HG03520 (cell line): Measurements from ENCODE around the gene EPHB1.
"Not testable (repeated sequence)": the region's sequence is repeated elsewhere in the genome, so short reads cannot be mapped to it uniquely, and the experiment has no call there.

Experiments
- ATAC-seq: cut with Tn5 transposase; IDR thresholded peaks from one replicate; pipeline ENCODE4 v1.9.1; 2021; ENCODE audit warnings: mild to moderate bottlenecking, moderate library complexity; ENCODE audit not compliant: unreplicated experiment

Gene EPHB1

GRCh38 chr3:134991472-134992010, 196.5 kb downstream of the EPHB1 start:
- ATAC-seq, result no peak

- no peak for ATAC-seq
Observed at GRCh38 chr3:134992180-134992579, 197.1 kb downstream of the EPHB1 start.

- ATAC-seq, result no peak
Observed at GRCh38 chr3:134992586-134992985, 197.5 kb downstream of the EPHB1 start.

- ATAC-seq, result no peak
Observed at GRCh38 chr3:134993011-134993410, 198.0 kb downstream of the EPHB1 start.

GRCh38 chr3:134998158-134998557, 203.1 kb downstream of the EPHB1 start:
- ATAC-seq, result no peak

- peak; percentile 58 for ATAC-seq
Observed at GRCh38 chr3:134998855-134999254, 203.8 kb downstream of the EPHB1 start.

GRCh38 chr3:135000465-135000864, 205.4 kb downstream of the EPHB1 start:
- ATAC-seq, result no peak

GRCh38 chr3:135005616-135006015, 210.6 kb downstream of the EPHB1 start:
- not testable (repeated sequence) for ATAC-seq

GRCh38 chr3:135007607-135008006, 212.5 kb downstream of the EPHB1 start:
- no peak for ATAC-seq

GRCh38 chr3:135008326-135008725, 213.3 kb downstream of the EPHB1 start:
- no peak for ATAC-seq

- ATAC-seq, result no peak
Observed at GRCh38 chr3:135009014-135009413, 214.0 kb downstream of the EPHB1 start.

GRCh38 chr3:135012101-135012500, 217.0 kb downstream of the EPHB1 start:
- no peak for ATAC-seq

- ATAC-seq, result no peak
Observed at GRCh38 chr3:135013206-135013605, 218.1 kb downstream of the EPHB1 start.

- ATAC-seq, result no peak
Observed at GRCh38 chr3:135014566-135014965, 219.5 kb downstream of the EPHB1 start.

GRCh38 chr3:135017003-135017893, 222.2 kb downstream of the EPHB1 start:
- ATAC-seq, result no peak

GRCh38 chr3:135018149-135018923, 223.3 kb downstream of the EPHB1 start:
- peak; percentile 84 for ATAC-seq

- ATAC-seq, result no peak
Observed at GRCh38 chr3:135020181-135020580, 225.1 kb downstream of the EPHB1 start.

GRCh38 chr3:135023996-135024658, 229.1 kb downstream of the EPHB1 start:
- ATAC-seq, result peak; percentile 51

- not testable (repeated sequence) for ATAC-seq
Observed at GRCh38 chr3:135030768-135031615, 235.9 kb downstream of the EPHB1 start.

- ATAC-seq, result no peak
Observed at GRCh38 chr3:135033737-135034136, 238.7 kb downstream of the EPHB1 start.
